Spleen (tissue), 11 donors: ENCODE results near the gene DSCAML1. TPM values are rescaled to one million over a fixed set of nuclear protein-coding genes. Genes with fewer than 3 reads are reported as not detected.

Experiments
- DNase-seq: peaks from one replicate; pipeline ENCODE4 v3.0.0-alpha.2; 2020
- H3K27ac ChIP-seq, 8 donors: fragments of 200-600 bp; sonication (generic) in 7 of 8; 1 replicate in 4 of 8; 2 replicates in 4 of 8; pipeline versions ENCODE4 v1.5.0 to v1.8.0; 2016 to 2021; ENCODE audit warnings: inconsistent platforms in 4 of 8, mild to moderate bottlenecking in 4 of 8, moderate library complexity in 1 of 8
- H3K27me3 ChIP-seq, 7 donors: fragments of 200-600 bp; sonication (generic) in 6 of 7; replicated peaks in 1 of 7; 1 replicate in 4 of 7; 2 replicates in 3 of 7; pipeline versions ENCODE4 v1.5.0 to v1.8.0; 2016 to 2021; ENCODE audit warnings: inconsistent platforms in 3 of 7, mild to moderate bottlenecking in 1 of 7
- H3K36me3 ChIP-seq, 6 donors: fragments of 200-600 bp; sonication (generic) in 5 of 6; 1 replicate in 4 of 6; 2 replicates in 2 of 6; pipeline versions ENCODE4 v1.5.0 to v1.8.0; 2016 to 2021; ENCODE audit warnings: inconsistent platforms in 2 of 6
- H3K4me1 ChIP-seq, 6 donors: fragments of 200-600 bp; sonication (generic) in 5 of 6; 1 replicate in 3 of 6; 2 replicates in 3 of 6; pipeline versions ENCODE4 v1.5.0 to v1.8.0; 2016 to 2021; ENCODE audit warnings: inconsistent platforms in 3 of 6
- H3K4me3 ChIP-seq, 8 donors: fragments of 200-600 bp; sonication (generic) in 7 of 8; 1 replicate in 4 of 8; 2 replicates in 4 of 8; pipeline versions ENCODE4 v1.5.0 to v1.8.0; 2016 to 2021; ENCODE audit warnings: inconsistent platforms in 4 of 8, mild to moderate bottlenecking in 4 of 8, moderate library complexity in 2 of 8
- H3K9me3 ChIP-seq, 8 donors: fragments of 200-600 bp; sonication (generic) in 7 of 8; 1 replicate in 4 of 8; 2 replicates in 4 of 8; pipeline versions ENCODE4 v1.5.0 to v1.8.0; 2016 to 2021; ENCODE audit warnings: inconsistent platforms in 4 of 8
- POLR2A ChIP-seq, 3 donors: fragments of 450-650 bp; IDR thresholded peaks; one replicate each; pipeline ENCODE4 v1.5.1; 2017; ENCODE audit warnings: antibody characterized with exemption in 3 of 3, mild to moderate bottlenecking in 1 of 3
- POLR2AphosphoS5 ChIP-seq, 3 donors: sonication (generic); formaldehyde crosslinking; IDR thresholded peaks; one replicate each; pipeline ENCODE4 v1.5.1; 2017; ENCODE audit warnings: antibody characterized with exemption in 3 of 3
- WGBS, 5 donors: extraction: QIAGEN DNeasy Blood & Tissue Kit in 3 of 5; methylation state at CpG; one replicate each; pipeline versions ENCODE4 v1.1.5 to v1.1.7; 2013 to 2018; 5-methylcytosine and 5-hydroxymethylcytosine counted together
- intact Hi-C: fragments of 100-400 bp; cut with DNase I; formaldehyde crosslinking; loops from one replicate; pipeline ENCODE4 v1.15.0; 2023; ENCODE audit warnings: low total_unique reads
- polyA plus RNA-seq, 3 donors: library from polyadenylated mRNA; stranded (reverse); fragments of 200-250 nt; gene quantifications; one replicate each; pipeline ENCODE4 v1.2.1, GENCODE V29; 2013
- total RNA-seq, 7 donors: library from RNA; depleted of rRNA in 3 of 7; stranded (reverse); fragments of >200 nt in 3 of 7; fragmentation: NEBNext Ultra II Directional in 4 of 7; extraction: Animal tissue kit (Norgen Biotek cat#: 25700) in 4 of 7; gene quantifications; one replicate each; pipeline versions ENCODE4 v1.1.0 to v1.2.1, GENCODE V29; 2016 to 2021
- TF ChIP-seq, protein P1 (sequence below), 11 experiments: fragments of 200-600 bp in 7 of 11; fragments of 450-650 bp in 4 of 11; sonication (generic) in 4 of 11; IDR thresholded peaks in 8 of 11; conservative IDR thresholded peaks in 3 of 11; 1 replicate in 7 of 11; 2 replicates in 4 of 11; pipeline versions ENCODE4 v1.4.0 to v1.8.0; 2016 to 2021; ENCODE audit warnings: antibody characterized with exemption in 11 of 11, inconsistent platforms in 4 of 11, mild to moderate bottlenecking in 1 of 11
- donor health status: healthy with polysubstance abuse.
- donor health status: DM: no; HTN: no; CAD: no; lungs with moderate emphysema.
- donor health status: DM: no; HTN: no; CAD: no.
- donor health status: Bipolar disorder and iron deficiency.
- donor health status: healthy.
- donor health status: DM: no; HTN: no; CAD: no.
- donor health status: DM: yes; HTN: yes; CAD: no.

DSCAML1 gene
- total and polyA plus RNA-seq, 10 donors = 0.07 to 10.7 (median 2.3) TPM

DNA sequence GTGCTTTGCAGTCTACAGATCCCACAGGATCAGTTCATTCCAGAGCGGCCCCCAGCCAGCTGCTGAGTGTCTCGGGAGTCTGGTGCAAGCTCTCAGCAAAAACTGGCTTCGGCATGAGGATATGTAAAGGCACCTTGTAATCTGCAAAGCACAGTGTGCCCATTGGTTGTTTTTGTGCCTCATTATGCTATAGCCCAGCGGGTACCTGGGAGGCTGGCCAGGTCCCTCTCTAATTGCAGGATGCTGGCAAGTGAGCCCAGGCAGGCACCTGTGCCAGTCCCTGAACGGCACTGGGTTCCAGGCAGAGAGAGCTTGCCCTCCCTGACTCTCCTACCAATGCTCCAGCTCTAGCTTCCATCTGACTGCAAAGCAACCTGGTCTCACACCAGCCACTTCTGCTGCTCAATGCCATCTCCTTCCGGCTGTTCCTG is 128.7 kb downstream of the DSCAML1 start:
- peaks cover 0 to 11% (median 0%) of the 10 kb centered on the region in 6 donors for H3K4me1 ChIP-seq
- no peak overlapping the region for H3K27ac ChIP-seq
- H3K27me3 ChIP-seq = peaks cover 0 to 7% (median 0%) of the 10 kb centered on the region in 7 donors
- H3K4me3 ChIP-seq = no peak overlapping the region
- intact Hi-C loops = no loop called here
- H3K36me3 ChIP-seq = no peaks in the 10 kb centered on the region
- DNase-seq = no peak
- no peaks in the 10 kb centered on the region for H3K9me3 ChIP-seq
- TF ChIP-seq, protein P1, sequence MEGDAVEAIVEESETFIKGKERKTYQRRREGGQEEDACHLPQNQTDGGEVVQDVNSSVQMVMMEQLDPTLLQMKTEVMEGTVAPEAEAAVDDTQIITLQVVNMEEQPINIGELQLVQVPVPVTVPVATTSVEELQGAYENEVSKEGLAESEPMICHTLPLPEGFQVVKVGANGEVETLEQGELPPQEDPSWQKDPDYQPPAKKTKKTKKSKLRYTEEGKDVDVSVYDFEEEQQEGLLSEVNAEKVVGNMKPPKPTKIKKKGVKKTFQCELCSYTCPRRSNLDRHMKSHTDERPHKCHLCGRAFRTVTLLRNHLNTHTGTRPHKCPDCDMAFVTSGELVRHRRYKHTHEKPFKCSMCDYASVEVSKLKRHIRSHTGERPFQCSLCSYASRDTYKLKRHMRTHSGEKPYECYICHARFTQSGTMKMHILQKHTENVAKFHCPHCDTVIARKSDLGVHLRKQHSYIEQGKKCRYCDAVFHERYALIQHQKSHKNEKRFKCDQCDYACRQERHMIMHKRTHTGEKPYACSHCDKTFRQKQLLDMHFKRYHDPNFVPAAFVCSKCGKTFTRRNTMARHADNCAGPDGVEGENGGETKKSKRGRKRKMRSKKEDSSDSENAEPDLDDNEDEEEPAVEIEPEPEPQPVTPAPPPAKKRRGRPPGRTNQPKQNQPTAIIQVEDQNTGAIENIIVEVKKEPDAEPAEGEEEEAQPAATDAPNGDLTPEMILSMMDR (IDR thresholded peaks at IDR 0.05 in 8 of 11, conservative IDR thresholded peaks at IDR 0.05 in 3 of 11) = no peak
- TF ChIP-seq POLR2AphosphoS5 (IDR thresholded peaks at IDR 0.05) (no peak), POLR2A (IDR thresholded peaks at IDR 0.05) (no peak)
- 89 to 97% (median 96%) methylated on average over 6 of the region's 6 CpGs for WGBS, 5 donors

DNA sequence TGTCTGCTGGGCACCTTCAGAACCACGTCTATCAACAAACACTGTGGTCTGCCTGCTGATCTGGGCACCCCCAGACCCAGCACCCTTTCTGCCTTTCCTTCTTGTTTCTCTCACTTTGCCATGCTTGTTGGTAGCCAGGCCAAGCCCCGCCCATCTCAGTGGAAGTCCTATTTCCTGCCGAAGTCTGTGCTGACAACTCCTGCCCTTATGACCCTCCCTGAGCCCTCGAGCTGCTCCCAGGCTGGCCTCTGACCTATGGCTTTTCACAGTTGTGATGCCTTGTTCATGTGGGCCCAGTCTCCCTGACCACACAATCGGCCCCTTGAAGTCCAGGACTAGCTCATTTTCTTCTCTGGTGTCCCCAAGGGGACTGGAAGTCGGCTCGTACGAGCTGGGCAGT is 132.1 kb downstream of the DSCAML1 start:
- no peak for DNase-seq
- no peaks in the 10 kb centered on the region for H3K9me3 ChIP-seq
- H3K27ac ChIP-seq = no peak overlapping the region
- 47 to 61% (median 52%) methylated on average over 8 of the region's 8 CpGs for WGBS, 5 donors
- peaks cover 0 to 11% (median 0%) of the 10 kb centered on the region in 6 donors for H3K4me1 ChIP-seq
- intact Hi-C loops = no loop called here
- no peak overlapping the region for H3K4me3 ChIP-seq
- no peaks in the 10 kb centered on the region for H3K36me3 ChIP-seq
- TF ChIP-seq POLR2A (IDR thresholded peaks at IDR 0.05) = no peak
- TF ChIP-seq POLR2AphosphoS5 (IDR thresholded peaks at IDR 0.05) = no peak
- TF ChIP-seq, protein P1 (IDR thresholded peaks at IDR 0.05 in 8 of 11, conservative IDR thresholded peaks at IDR 0.05 in 3 of 11) = no peak
- peaks cover 0 to 6% (median 0%) of the 10 kb centered on the region in 7 donors for H3K27me3 ChIP-seq

DNA sequence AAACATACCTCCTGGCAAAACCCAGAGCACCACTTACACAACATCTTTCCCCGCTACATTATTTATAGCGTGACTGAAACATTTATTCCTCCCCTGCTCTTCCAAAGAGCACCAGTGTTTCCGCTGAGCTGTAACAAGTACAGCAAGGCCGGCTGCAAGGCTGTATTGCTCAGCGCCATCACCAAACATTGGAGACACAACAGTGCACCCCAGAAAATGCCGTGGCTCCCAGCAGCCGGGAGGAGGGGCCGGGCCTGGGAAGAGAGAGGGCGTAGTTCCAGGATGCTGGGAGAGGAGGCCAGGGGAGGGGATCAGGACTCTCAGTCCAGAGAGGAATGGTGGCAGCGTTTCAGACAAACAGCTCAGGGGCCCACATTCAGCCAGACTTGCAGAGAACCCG is 133.2 kb downstream of the DSCAML1 start:
- Histone ChIP-seq H3K4me3 (no peak overlapping the region), H3K4me1 (peaks cover 0 to 11% (median 0%) of the 10 kb centered on the region in 6 donors), H3K36me3 (no peaks in the 10 kb centered on the region), H3K9me3 (no peaks in the 10 kb centered on the region), H3K27ac (no peak overlapping the region), H3K27me3 (peaks cover 0 to 6% (median 0%) of the 10 kb centered on the region in 7 donors)
- intact Hi-C loops = no loop called here
- DNase-seq = peak; percentile 52
- 31 to 39% (median 35%) methylated on average over 11 of the region's 11 CpGs for WGBS, 5 donors
- no peak for TF ChIP-seq POLR2AphosphoS5 (IDR thresholded peaks at IDR 0.05)

DNA sequence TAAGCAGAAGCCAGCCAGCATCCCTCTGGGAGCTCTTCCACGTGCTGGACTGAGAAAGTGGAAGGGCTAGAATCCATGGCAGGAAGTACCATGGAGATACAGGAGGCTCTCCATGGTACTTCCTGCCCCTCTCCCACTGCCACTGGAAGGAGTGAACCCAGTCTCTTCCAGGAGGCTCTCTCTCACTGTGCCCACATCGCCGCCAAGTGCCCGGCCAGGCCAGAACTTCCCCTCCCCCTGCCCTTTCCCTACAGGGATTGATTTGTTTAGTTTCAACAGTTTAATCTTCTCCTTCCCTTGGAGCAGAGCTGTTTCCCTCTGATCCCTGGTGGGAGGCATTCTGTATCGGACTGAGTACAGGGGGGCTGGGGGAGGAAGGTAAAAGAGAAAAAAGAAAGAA is 133.6 kb downstream of the DSCAML1 start:
- peaks cover 0 to 11% (median 0%) of the 10 kb centered on the region in 6 donors for H3K4me1 ChIP-seq
- H3K27me3 ChIP-seq = peaks cover 0 to 6% (median 0%) of the 10 kb centered on the region in 7 donors
- no peak for TF ChIP-seq POLR2AphosphoS5 (IDR thresholded peaks at IDR 0.05)
- TF ChIP-seq POLR2A (IDR thresholded peaks at IDR 0.05) = no peak
- TF ChIP-seq, protein P1 (IDR thresholded peaks at IDR 0.05 in 8 of 11, conservative IDR thresholded peaks at IDR 0.05 in 3 of 11) = no peak
- H3K36me3 ChIP-seq = no peaks in the 10 kb centered on the region
- 21 to 56% (median 40%) methylated on average over 5 of the region's 5 CpGs for WGBS, 5 donors
- intact Hi-C loops = no loop called here
- H3K9me3 ChIP-seq = no peaks in the 10 kb centered on the region
- H3K4me3 ChIP-seq = no peak overlapping the region
- no peak overlapping the region for H3K27ac ChIP-seq
- DNase-seq = no peak
